ENCODE data around the gene SLC35B4.

GRCh38 chr7:134246347-134246746, 70.4 kb downstream of the SLC35B4 start:
- no peak for TF ChIP-seq POLR2AphosphoS5 (IDR thresholded peaks at IDR 0.05; ENCODE audit: low read depth, low read length)
- TF ChIP-seq EZH2 (IDR thresholded peaks at IDR 0.05), result no peak
- TF ChIP-seq CTCF (IDR thresholded peaks at IDR 0.05 in 2 of 3, conservative IDR thresholded peaks at IDR 0.05 in 1 of 3; ENCODE audit: borderline replicate concordance in 1 of 3, insufficient read depth in 1 of 3, low read depth in 2 of 3, low read length in 2 of 3), result no peak
- no peak for TF ChIP-seq POLR2A (IDR thresholded peaks at IDR 0.05; ENCODE audit: borderline replicate concordance, extremely low read depth, insufficient read depth, insufficient read length)
- TF ChIP-seq ZNF274 (IDR thresholded peaks at IDR 0.05; ENCODE audit: low read depth, low read length), result no peak

All from HCT116 (cell line).